Effector CD8-positive, alpha-beta T cell (primary cell): ENCODE data around the gene UBE2L5.
A peak's percentile ranks its signal among the peaks of the same experiment; 100 is the strongest.

ENCODE experiments used
- DNase-seq: peaks from one replicate; lab custom pipeline; 2025; lab: John Stamatoyannopoulos, UW

The UBE2L5 gene

GRCh38 chr13:30404207-30404606 lies 18.1 kb upstream of the UBE2L5 start:
- DNase-seq = no peak

GRCh38 chr13:30406779-30407416 lies 15.4 kb upstream of the UBE2L5 start:
- no peak for DNase-seq

- DNase-seq = peak; percentile 82
Observed at GRCh38 chr13:30408319-30409101, 13.8 kb upstream of the UBE2L5 start.

GRCh38 chr13:30409886-30410704 lies 12.2 kb upstream of the UBE2L5 start:
- DNase-seq = no peak

DNA sequence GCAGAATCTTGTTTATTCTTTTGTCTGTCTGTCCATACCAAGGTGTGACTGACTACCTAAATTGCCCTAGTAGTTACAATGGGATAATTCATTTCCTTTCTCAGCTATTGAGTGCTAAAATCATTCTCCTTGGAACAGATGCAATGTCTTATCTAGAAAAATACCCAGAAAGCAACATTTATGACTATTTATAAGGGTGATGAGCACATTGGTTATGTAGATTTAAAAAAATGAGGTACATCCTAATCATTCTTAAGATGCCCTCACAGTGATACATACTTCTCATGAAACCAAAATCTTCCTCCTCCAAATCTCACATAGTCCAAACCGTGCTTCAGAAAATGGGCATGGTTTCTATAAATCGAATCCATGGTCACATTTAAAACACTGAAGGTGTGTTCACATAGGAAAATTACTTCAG lies 11.6 kb upstream of the UBE2L5 start:
- DNase-seq = no peak

GRCh38 chr13:30412346-30412745 lies 9.9 kb upstream of the UBE2L5 start:
- DNase-seq = no peak

- DNase-seq = no peak
Observed at GRCh38 chr13:30413842-30414241, 8.5 kb upstream of the UBE2L5 start.

DNA sequence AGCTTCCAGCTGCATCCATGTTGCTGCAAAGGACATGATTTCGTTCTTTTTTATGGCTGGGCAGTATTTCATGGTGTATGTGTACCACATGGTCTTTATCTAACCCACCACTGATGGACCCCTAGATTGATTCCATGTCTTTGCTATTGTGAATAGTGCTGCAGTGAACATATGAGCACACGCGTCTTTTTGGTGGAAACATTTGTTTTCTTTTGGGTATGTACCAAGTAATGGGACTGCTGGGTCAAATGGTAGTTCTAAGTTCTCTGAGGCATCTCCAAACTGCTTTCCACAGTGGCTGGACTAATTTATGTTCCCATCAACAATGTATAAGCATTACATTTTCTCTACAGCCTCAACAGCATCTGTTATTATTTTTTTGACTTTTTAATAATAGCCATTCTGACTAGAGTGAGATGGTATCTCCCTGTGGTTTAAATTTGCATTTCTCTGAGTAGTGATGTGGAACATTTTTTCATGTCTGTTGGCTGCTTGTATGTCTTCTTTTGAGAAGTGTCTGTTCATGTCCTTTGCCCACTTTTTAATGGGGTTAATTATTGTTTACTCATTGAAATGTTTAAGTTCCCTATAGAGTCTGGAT lies 6.8 kb upstream of the UBE2L5 start:
- DNase-seq = no peak

DNA sequence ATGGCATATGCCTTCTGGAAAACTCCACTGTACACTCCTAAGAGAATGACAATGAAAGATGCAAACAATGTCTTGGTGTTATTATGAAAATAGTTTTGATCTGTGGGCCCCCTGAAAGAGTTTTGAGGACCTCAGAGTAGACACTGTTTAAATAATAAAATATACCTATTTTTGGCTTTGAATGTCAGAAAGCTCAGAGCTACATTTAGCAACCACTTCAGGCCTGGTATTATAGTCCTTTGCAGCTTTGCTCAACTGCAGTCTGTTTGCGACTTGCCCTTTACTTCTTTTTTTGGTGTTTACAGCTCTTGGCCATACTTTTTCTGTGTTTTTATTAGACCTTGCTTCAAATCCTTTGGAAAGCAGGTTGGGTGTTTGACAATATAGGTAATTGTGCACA lies 5.8 kb upstream of the UBE2L5 start:
- DNase-seq = no peak

DNA sequence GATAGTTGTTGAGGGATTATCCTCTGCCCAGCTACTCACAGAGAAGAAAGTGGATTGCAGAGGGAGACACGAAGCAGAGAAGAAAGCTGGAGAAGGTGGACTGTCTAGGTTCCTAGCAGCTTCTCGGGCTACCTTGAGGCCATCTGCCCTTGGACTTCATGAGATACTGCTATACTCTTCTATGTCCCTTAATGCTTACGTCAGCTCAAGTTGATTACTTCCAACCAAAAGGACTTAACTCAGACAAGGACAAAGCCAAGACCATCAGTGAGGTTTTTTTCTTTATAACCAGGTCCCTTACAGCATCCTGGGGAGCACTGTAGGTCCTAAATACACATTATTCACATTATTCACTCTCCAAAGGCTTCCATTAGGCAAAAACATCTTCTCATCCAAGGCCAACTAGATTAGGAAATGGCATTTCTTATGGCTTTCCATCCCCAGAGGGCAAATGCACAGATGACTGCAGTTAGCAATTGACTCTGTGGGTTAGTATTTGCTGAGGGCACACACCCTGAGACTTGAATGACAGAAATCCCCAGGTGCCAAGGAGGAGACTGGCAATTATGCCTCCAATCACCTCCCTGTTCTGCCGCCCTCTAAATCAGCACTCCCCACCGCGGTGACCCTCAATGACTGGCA lies 4.1 kb upstream of the UBE2L5 start:
- DNase-seq = no peak

DNA sequence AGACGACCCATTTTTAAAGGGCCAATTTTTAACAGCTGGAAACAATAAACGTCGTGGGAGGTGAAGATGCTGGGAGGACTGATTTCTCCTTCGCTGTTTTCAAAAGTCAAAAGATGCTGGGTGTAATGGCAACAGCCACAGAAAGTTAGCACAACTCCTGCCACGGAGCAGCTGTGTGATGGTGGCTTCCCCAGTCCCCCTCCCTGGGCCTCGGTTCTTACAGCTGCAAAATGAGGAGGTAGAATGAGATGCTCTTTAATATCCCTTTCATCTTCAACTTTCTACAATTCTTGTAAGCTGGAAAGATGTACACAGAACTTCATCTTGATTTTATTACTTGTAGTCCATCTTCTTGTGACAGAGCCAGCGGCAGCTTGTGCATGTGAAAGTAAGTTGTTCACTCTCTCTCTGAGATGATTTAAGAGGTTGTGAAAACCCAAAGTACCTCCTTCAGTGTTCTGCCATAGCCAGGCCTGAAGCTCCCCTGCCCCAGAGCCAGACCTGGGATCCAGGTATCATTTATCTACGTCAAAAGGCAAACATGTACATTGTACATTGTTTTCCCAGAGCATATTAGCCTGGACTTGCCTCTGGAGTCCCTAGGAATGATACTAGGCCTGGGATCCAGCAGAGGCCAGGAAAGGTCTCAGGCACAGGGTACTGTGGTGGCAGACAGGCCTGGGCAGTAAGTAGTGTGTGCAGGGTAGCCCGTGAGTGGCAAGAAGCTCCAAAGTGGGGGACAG lies 3.4 kb upstream of the UBE2L5 start:
- DNase-seq = no peak

DNA sequence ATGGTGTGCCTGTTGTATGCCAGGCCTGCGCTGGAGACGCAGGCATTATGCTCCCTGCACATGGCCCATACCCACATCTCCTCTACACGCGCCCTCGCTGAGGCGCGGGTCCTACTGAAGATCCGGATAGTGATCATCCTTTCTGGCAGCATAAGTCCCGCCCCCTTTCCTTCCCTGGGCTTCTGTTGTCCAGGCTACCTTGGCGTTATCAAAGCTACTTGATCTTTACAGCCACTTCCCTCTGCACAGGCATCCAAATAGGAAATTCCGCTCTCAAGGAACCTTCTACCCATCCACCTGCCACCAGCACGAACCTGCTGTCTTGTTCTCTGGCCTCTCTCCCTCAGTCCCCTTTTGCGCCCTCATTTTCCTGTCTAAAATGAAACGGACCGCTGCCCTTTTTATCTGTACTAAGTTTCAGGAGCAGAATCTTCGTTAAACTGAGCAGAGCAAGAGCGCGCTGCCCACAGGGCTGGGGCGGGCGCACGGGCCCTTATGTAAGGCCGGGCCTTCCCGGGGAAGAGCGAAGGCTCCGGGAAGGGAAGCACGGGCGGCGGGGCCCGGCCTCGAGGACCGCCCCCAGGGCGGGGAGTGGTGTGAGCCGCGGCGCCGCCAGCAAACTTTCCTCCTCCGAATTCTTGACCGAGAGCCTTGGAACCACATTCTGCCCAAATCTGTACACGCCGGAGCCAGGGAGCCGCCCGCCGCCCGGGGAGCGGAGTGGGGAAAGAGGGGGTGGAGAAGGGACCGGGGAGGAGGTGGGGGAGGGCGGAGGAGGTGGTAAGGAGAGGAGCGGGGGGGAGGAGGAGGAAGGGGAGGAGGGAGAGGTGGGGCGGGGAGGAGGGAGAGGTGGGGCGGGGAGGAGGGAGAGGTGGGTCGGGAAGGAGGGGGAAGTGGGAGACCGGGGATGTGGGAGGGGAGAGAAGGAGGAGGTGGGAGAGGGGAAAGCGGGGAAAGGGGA lies 920 bp upstream of the UBE2L5 start:
- DNase-seq = peak; percentile 14

- DNase-seq = no peak
Observed at GRCh38 chr13:30423891-30424290, 1.6 kb downstream of the UBE2L5 start.

DNA sequence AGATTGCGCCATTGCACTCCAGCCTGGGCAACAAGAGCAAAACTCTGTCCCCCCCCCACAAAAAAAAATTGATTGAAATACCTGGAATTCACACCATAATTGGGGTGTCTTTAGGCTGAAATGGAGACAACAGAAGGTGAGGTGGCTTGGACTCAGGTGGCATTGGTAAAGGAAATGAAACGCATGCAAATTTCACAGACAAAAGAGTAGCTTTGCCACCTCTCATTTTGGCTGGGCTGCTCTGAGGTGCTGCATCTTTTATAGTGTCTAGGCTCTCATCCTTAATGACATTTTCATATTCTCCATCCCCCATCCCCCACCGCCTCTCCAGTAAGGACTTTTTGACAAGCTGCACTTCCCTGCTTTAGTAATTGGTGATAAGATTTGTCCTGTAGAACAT lies 6.9 kb downstream of the UBE2L5 start:
- DNase-seq = no peak

GRCh38 chr13:30429721-30430694 lies 7.7 kb downstream of the UBE2L5 start:
- DNase-seq = no peak

- no peak for DNase-seq
Observed at GRCh38 chr13:30431269-30431940, 9.1 kb downstream of the UBE2L5 start.

DNA sequence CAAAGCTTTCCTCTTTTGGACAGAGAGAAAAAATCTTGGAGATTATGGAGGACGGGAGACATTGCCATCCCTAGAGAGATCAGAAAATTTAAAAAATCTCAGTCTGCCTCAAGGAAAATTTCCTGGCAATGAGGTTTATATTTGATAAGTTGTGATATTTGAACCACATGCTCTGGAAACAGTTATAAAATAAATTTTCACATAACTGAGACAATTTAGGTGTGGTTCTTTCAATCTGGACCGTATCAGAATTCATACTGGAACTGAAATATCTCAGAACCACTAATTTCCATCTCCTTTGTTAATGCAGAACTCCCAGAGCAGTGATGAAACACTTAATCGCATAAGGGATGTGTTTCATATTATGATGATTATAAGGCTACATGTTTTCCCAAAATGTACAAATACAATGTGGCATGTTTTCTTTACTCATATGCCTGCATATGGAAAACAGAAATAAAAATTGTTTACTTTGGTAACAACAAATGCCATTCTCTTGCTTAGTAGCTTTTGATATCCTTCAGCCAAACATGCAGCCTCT lies 13.7 kb downstream of the UBE2L5 start:
- DNase-seq = no peak

DNA sequence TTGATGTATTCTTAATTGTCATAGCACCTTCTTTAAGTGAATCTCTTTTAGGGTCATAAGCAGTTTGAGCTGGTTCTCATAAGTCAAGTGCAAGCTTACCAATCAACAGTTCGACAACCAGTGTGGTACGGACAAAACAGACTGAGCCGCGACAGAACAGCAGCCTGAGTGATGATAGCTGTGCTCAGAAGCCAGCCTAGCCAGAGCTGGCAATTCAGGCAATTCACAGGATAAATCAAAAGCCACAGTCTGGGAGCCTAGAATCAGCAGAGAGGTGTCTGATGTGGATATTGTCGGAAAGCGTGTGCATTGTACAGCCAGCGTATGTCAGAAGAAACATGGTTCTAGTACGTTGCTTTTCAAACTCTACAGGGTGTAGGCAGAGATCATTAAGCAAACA lies 14.9 kb downstream of the UBE2L5 start:
- no peak for DNase-seq
